ENCODE measurements around the gene PRPS1. TPM values are rescaled to one million over a fixed set of nuclear protein-coding genes. Genes with fewer than 3 reads are reported as not detected.

Gene PRPS1
- total RNA-seq, 1 donor from 2014 or later, result 264 TPM

- TF ChIP-seq EZH2 (IDR thresholded peaks at IDR 0.05), result no peak
- no peak for TF ChIP-seq EZH2phosphoT487 (IDR thresholded peaks at IDR 0.05)
- no peak for TF ChIP-seq CTCF (IDR thresholded peaks at IDR 0.05)
- peaks cover 2% of the 10 kb centered on the region for H3K27me3 Mint-ChIP-seq (ENCODE audit: insufficient read depth, low read depth)
Observed at GRCh38 chrX:107691024-107691448, 62.7 kb downstream of the PRPS1 start.

GRCh38 chrX:107699616-107700015 is 71.3 kb downstream of the PRPS1 start:
- Histone ChIP-seq H3K36me3 (no peaks in the 10 kb centered on the region), H3F3A (ENCODE audit: low read depth) (no peaks in the 10 kb centered on the region), H3K79me2 (ENCODE audit: low read depth) (no peaks in the 10 kb centered on the region), H3K27me3 (no peaks in the 10 kb centered on the region), H3K9me3 (ENCODE audit: low read depth) (no peaks in the 10 kb centered on the region), H3K27ac (no peak overlapping the region), H3K4me1 (peaks cover 13% of the 10 kb centered on the region), H3K4me3 (no peak overlapping the region), H3K4me2 (no peak overlapping the region), H3K9ac (no peak overlapping the region), H2AFZ (replicated peaks) (no peak overlapping the region), H4K20me1 (ENCODE audit: low read depth) (no peaks in the 10 kb centered on the region)
- Mint-ChIP-seq H3K27me3 (ENCODE audit: insufficient read depth, low read depth) (peaks cover 8% of the 10 kb centered on the region), H3K9me3 (no peaks in the 10 kb centered on the region), H3K36me3 (no peaks in the 10 kb centered on the region), H3K27ac (no peak overlapping the region), H3K4me3 (no peak overlapping the region), H3K4me1 (peaks cover 17% of the 10 kb centered on the region)
- TF ChIP-seq EZH2phosphoT487 (IDR thresholded peaks at IDR 0.05), result no peak
- TF ChIP-seq EZH2 (IDR thresholded peaks at IDR 0.05), result no peak
- TF ChIP-seq CTCF (IDR thresholded peaks at IDR 0.05), result no peak
- DNase-seq (ENCODE audit: low spot score), result no peak

More at GRCh38 chrX:107691024-107691448, 62.7 kb downstream of the PRPS1 start:
- peak overlapping the region; percentile 18 for H3K27ac Mint-ChIP-seq
- no peaks in the 10 kb centered on the region for H3K36me3 Mint-ChIP-seq
- no peaks in the 10 kb centered on the region for H3K27me3 ChIP-seq
- H3K9me3 ChIP-seq (ENCODE audit: low read depth), result no peaks in the 10 kb centered on the region
- no peak overlapping the region for H2AFZ ChIP-seq (replicated peaks)
- no peaks in the 10 kb centered on the region for H4K20me1 ChIP-seq (ENCODE audit: low read depth)
- H3K4me3 Mint-ChIP-seq, result no peak overlapping the region
- no peak overlapping the region for H3K27ac ChIP-seq
- H3F3A ChIP-seq (ENCODE audit: low read depth), result no peaks in the 10 kb centered on the region
- no peaks in the 10 kb centered on the region for H3K4me1 ChIP-seq
- no peaks in the 10 kb centered on the region for H3K79me2 ChIP-seq (ENCODE audit: low read depth)
- H3K9ac ChIP-seq, result no peak overlapping the region
- peaks cover 30% of the 10 kb centered on the region for H3K4me1 Mint-ChIP-seq
- H3K36me3 ChIP-seq, result no peaks in the 10 kb centered on the region
- DNase-seq (ENCODE audit: low spot score), result no peak
- H3K4me3 ChIP-seq, result no peak overlapping the region
- no peaks in the 10 kb centered on the region for H3K9me3 Mint-ChIP-seq
- H3K4me2 ChIP-seq, result no peak overlapping the region

GRCh38 chrX:107700317-107700774 is 72.0 kb downstream of the PRPS1 start:
- H4K20me1 ChIP-seq (ENCODE audit: low read depth), result no peaks in the 10 kb centered on the region
- no peaks in the 10 kb centered on the region for H3F3A ChIP-seq (ENCODE audit: low read depth)
- H3K4me2 ChIP-seq, result no peak overlapping the region
- no peaks in the 10 kb centered on the region for H3K9me3 ChIP-seq (ENCODE audit: low read depth)
- H3K4me3 Mint-ChIP-seq, result no peak overlapping the region
- H3K4me1 Mint-ChIP-seq, result peaks cover 17% of the 10 kb centered on the region
- TF ChIP-seq EZH2 (IDR thresholded peaks at IDR 0.05) (no peak), EZH2phosphoT487 (IDR thresholded peaks at IDR 0.05) (no peak), CTCF (IDR thresholded peaks at IDR 0.05) (no peak)
- peaks cover 8% of the 10 kb centered on the region for H3K27me3 Mint-ChIP-seq (ENCODE audit: insufficient read depth, low read depth)
- no peaks in the 10 kb centered on the region for H3K36me3 ChIP-seq
- H2AFZ ChIP-seq (replicated peaks), result peak overlapping the region; percentile 65
- H3K79me2 ChIP-seq (ENCODE audit: low read depth), result no peaks in the 10 kb centered on the region
- H3K27me3 ChIP-seq, result no peaks in the 10 kb centered on the region
- H3K4me1 ChIP-seq, result peaks cover 13% of the 10 kb centered on the region
- H3K9me3 Mint-ChIP-seq, result no peaks in the 10 kb centered on the region
- H3K27ac Mint-ChIP-seq, result no peak overlapping the region
- no peak overlapping the region for H3K9ac ChIP-seq
- DNase-seq (ENCODE audit: low spot score), result no peak
- H3K27ac ChIP-seq, result no peak overlapping the region
- H3K36me3 Mint-ChIP-seq, result no peaks in the 10 kb centered on the region
- no peak overlapping the region for H3K4me3 ChIP-seq

Other genes starting within 250 kb of the PRPS1 start
- gene FRMPD3, start 178.9 kb upstream of the PRPS1 start, total RNA-seq (ENCODE audit: low replicate concordance), result 0.04 and 0.28 TPM in 2 replicates
- 44.9 and 51.0 TPM in 2 replicates for gene TSC22D3, start 147.3 kb downstream of the PRPS1 start, total RNA-seq (ENCODE audit: low replicate concordance)
- not detected in 2 replicates for gene NCBP2L, start 149.2 kb downstream of the PRPS1 start, total RNA-seq (ENCODE audit: low replicate concordance)
- gene MID2, start 197.4 kb downstream of the PRPS1 start, total RNA-seq (ENCODE audit: low replicate concordance), result 1.2 and 3.8 TPM in 2 replicates